DND-41 (cell line): ENCODE measurements around the gene PDLIM4.

Experiments used
- ATAC-seq: fragments of 200-7000 bp; cut with Tn5 transposase; 3 replicates; pipeline ENCODE4 v1.9.1; 2021; ENCODE audit warnings: low read depth; ENCODE audit not compliant: insufficient read depth
- DNase-seq: peaks from one replicate; pipeline ENCODE4 v3.0.0-alpha.2; 2020
- H2AFZ ChIP-seq: 2 replicates; pipeline ENCODE4 v1.6.0; 2012; ENCODE audit warnings: low read depth, low read length
- H3K27ac ChIP-seq: 2 replicates; pipeline ENCODE4 v1.5.1; 2012; ENCODE audit warnings: low read length, inconsistent platforms
- H3K27me3 ChIP-seq: fragments of 200-600 bp; sonication (generic); 2 replicates; pipeline ENCODE4 v1.6.0; 2012; ENCODE audit warnings: low read length, mild to moderate bottlenecking, inconsistent platforms; ENCODE audit not compliant: insufficient read depth, poor library complexity
- H3K36me3 ChIP-seq: 2 replicates; pipeline ENCODE4 v1.5.1; 2012; ENCODE audit warnings: low read length, inconsistent platforms; ENCODE audit not compliant: insufficient read depth
- H3K4me1 ChIP-seq: 2 replicates; pipeline ENCODE4 v1.5.1; 2012; ENCODE audit warnings: mild to moderate bottlenecking, low read length; ENCODE audit not compliant: insufficient read depth
- H3K4me2 ChIP-seq: 2 replicates; pipeline ENCODE4 v1.6.0; 2012; ENCODE audit warnings: mild to moderate bottlenecking, moderate library complexity, low read length, inconsistent platforms; ENCODE audit not compliant: insufficient read depth
- H3K4me3 ChIP-seq, 2 experiments: fragments of 200-600 bp in 1 of 2; shearing (Covaris generic) in 1 of 2; 2 replicates each; pipeline ENCODE4 v1.5.1; 2012 to 2016; ENCODE audit warnings: inconsistent platforms in 2 of 2, low read length in 2 of 2, mild to moderate bottlenecking in 2 of 2, low read depth in 1 of 2, moderate library complexity in 1 of 2
- H3K79me2 ChIP-seq: 2 replicates; pipeline ENCODE4 v1.6.0; 2012; ENCODE audit warnings: low read length, inconsistent platforms; ENCODE audit not compliant: insufficient read depth
- H3K9ac ChIP-seq: 2 replicates; pipeline ENCODE4 v1.6.0; 2012; ENCODE audit warnings: low read depth, mild to moderate bottlenecking, inconsistent platforms, low read length, moderate library complexity
- H3K9me3 ChIP-seq: 2 replicates; pipeline ENCODE4 v1.5.1; 2012; ENCODE audit warnings: low read length, moderate library complexity, mild to moderate bottlenecking, inconsistent platforms; ENCODE audit not compliant: insufficient read depth, severe bottlenecking
- H4K20me1 ChIP-seq: 2 replicates; pipeline ENCODE4 v1.6.0; 2012; ENCODE audit warnings: low read length; ENCODE audit not compliant: insufficient read depth
- CTCF ChIP-seq: IDR thresholded peaks from 2 replicates; pipeline ENCODE4 v1.5.1; 2012; ENCODE audit warnings: borderline replicate concordance, low read length, moderate library complexity, mild to moderate bottlenecking; ENCODE audit not compliant: poor library complexity, severe bottlenecking; ENCODE audit errors: extremely low read depth
- EZH2 ChIP-seq: IDR thresholded peaks from 3 replicates; pipeline ENCODE4 v1.6.1; 2012; ENCODE audit warnings: borderline replicate concordance, low read depth, mild to moderate bottlenecking, moderate library complexity, low read length, inconsistent platforms; ENCODE audit not compliant: severe bottlenecking

PDLIM4 gene

DNA sequence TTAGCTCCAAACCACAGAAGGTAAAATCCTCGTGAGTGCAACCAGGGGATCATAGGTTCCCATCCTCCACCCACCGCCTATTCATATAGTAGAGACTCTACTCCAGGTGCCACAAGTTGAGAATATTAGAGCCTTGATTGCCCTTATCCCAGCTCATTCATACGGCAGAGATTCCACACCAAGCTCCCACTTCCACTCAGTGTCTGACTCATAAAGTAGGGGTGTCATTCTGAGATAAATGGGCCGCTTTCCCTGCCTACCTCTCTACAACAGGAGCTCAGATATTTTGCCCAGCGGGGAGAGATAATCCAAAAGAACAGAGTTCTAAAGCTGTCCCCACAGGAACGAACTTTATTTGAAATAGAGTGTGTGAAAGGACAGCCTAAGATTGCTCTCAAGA lies 46.1 kb downstream of the PDLIM4 start:
- no peaks in the 10 kb centered on the region for H3K79me2 ChIP-seq
- no peaks in the 10 kb centered on the region for H3K4me1 ChIP-seq
- H3K9ac ChIP-seq, result no peak overlapping the region

DNA sequence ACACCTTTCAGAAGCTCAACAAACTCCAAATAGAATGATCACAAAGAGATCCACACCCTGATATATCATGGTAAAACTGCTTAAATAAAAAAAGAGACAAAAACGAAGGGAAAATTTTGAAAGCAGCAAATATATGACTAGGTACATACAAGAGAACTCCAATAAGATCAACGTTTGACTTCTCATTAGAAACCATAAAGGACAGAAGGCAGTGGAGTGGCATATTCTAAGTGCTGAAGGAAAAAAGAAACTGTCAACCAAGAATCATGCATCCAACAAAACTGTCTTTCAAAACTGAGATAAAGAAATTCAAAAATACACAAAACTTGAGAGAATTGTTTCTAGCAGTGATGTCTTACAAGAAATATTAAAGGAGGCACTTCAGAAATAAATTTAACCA lies 47.9 kb downstream of the PDLIM4 start:
- ATAC-seq (no peak), DNase-seq (no peak)
- H3K27me3 ChIP-seq, result peaks cover 5% of the 10 kb centered on the region
- H3K9ac ChIP-seq, result no peak overlapping the region
- H3K4me1 ChIP-seq, result no peaks in the 10 kb centered on the region
- H3K79me2 ChIP-seq, result no peaks in the 10 kb centered on the region
- no peak overlapping the region for H2AFZ ChIP-seq
- H3K27ac ChIP-seq, result no peak overlapping the region
- no peaks in the 10 kb centered on the region for H4K20me1 ChIP-seq
- TF ChIP-seq EZH2 (no peak), CTCF (no peak)
- H3K36me3 ChIP-seq, result no peaks in the 10 kb centered on the region
- H3K9me3 ChIP-seq, result no peaks in the 10 kb centered on the region
- no peak overlapping the region for H3K4me3 ChIP-seq
- H3K4me2 ChIP-seq, result no peak overlapping the region

More for the DNA sequence above, 46.1 kb downstream of the PDLIM4 start:
- H4K20me1 ChIP-seq, result no peaks in the 10 kb centered on the region
- peaks cover 5% of the 10 kb centered on the region for H3K27me3 ChIP-seq
- no peak overlapping the region for H3K27ac ChIP-seq
- no peaks in the 10 kb centered on the region for H3K36me3 ChIP-seq
- TF ChIP-seq CTCF, result no peak
- TF ChIP-seq EZH2, result no peak
- no peak overlapping the region for H2AFZ ChIP-seq
- ATAC-seq (no peak), DNase-seq (no peak)
- no peak overlapping the region for H3K4me3 ChIP-seq
- no peak overlapping the region for H3K4me2 ChIP-seq
- H3K9me3 ChIP-seq, result no peaks in the 10 kb centered on the region

DNA sequence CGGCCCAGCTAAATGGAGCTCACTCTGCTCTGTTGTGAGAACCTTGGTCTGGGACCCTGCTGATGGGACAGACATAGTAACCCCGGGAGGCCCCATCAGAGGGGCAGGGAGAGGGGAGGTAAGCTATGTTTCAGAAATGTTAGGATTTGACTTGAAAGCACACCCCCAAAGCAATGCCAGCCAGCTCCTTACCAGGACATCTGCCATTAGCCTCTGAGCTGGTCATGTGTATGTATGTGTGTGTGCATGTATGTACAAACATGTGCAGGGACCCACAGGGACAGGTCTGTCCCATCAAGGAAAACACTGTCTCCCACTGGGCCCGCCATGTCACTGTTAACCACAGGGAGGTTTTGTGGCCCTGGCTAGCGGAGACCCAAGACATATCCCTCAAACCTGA lies 51.2 kb downstream of the PDLIM4 start:
- H3K4me2 ChIP-seq, result no peak overlapping the region
- H3K27me3 ChIP-seq, result peaks cover 3% of the 10 kb centered on the region
- H3K79me2 ChIP-seq, result no peaks in the 10 kb centered on the region
- H3K9ac ChIP-seq, result no peak overlapping the region
- H4K20me1 ChIP-seq, result no peaks in the 10 kb centered on the region
- no peak for DNase-seq
- H2AFZ ChIP-seq, result no peak overlapping the region
- no peaks in the 10 kb centered on the region for H3K4me1 ChIP-seq
- no peak for ATAC-seq
- H3K27ac ChIP-seq, result no peak overlapping the region
- TF ChIP-seq CTCF (no peak), EZH2 (no peak)
- H3K4me3 ChIP-seq, result no peak overlapping the region
- no peaks in the 10 kb centered on the region for H3K9me3 ChIP-seq
- no peaks in the 10 kb centered on the region for H3K36me3 ChIP-seq

GRCh38 chr5:132309679-132310078 lies 52.2 kb downstream of the PDLIM4 start:
- H3K9me3 ChIP-seq, result no peaks in the 10 kb centered on the region
- ATAC-seq (no peak), DNase-seq (no peak)
- H2AFZ ChIP-seq, result no peak overlapping the region
- H3K9ac ChIP-seq, result no peak overlapping the region
- H3K4me3 ChIP-seq, result no peak overlapping the region
- no peaks in the 10 kb centered on the region for H4K20me1 ChIP-seq
- H3K4me2 ChIP-seq, result no peak overlapping the region
- H3K79me2 ChIP-seq, result no peaks in the 10 kb centered on the region
- no peaks in the 10 kb centered on the region for H3K36me3 ChIP-seq
- TF ChIP-seq EZH2 (no peak), CTCF (no peak)
- H3K27ac ChIP-seq, result no peak overlapping the region
- peaks cover 3% of the 10 kb centered on the region for H3K27me3 ChIP-seq
- H3K4me1 ChIP-seq, result no peaks in the 10 kb centered on the region
